GM21528 (cell line): ENCODE data around the gene MUC2.

Experiments used
- ATAC-seq: cut with Tn5 transposase; IDR thresholded peaks from one replicate; pipeline ENCODE4 v1.9.1; 2021; ENCODE audit warnings: mild to moderate bottlenecking, moderate library complexity; ENCODE audit not compliant: unreplicated experiment, low FRiP score

Gene MUC2

GRCh38 chr11:1036303-1036923, 38.3 kb upstream of the MUC2 start, which contains the start of gene MUC6:
Gene MUC6, minus strand, starts transcription at chr11:1036718. Its CDS starts 63 bp downstream, at chr11:1036655.
- no peak for ATAC-seq

GRCh38 chr11:1036931-1037330, 37.7 kb upstream of the MUC2 start:
- no peak for ATAC-seq

- ATAC-seq: no peak
These were observed 37.1 kb upstream of the MUC2 start for GRCh38 chr11:1037506-1038055.

- ATAC-seq: no peak
These were observed 36.3 kb upstream of the MUC2 start for GRCh38 chr11:1038361-1038760.

DNA sequence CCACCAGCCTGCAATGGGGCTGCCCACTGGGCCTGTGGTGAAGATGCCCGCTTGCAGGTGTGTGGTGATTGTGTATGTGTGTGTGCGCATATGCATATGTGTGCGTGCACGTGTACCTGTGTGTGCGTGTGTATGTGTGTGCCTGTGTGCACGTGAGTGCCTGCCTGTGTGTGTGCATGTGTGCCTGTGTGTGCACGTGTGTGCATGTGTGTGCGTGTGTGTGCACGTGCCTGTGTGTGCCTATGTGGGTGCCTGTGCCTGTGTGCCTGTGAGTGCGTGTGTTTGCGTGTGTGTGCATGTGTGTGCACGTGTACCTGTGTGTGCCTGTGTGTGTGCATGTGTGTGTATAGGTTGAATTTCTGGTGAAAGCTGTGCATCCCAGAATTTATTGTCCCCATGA, 35.8 kb upstream of the MUC2 start:
- ATAC-seq: no peak

- ATAC-seq: no peak
These were observed 34.9 kb upstream of the MUC2 start for GRCh38 chr11:1039481-1040427.

DNA sequence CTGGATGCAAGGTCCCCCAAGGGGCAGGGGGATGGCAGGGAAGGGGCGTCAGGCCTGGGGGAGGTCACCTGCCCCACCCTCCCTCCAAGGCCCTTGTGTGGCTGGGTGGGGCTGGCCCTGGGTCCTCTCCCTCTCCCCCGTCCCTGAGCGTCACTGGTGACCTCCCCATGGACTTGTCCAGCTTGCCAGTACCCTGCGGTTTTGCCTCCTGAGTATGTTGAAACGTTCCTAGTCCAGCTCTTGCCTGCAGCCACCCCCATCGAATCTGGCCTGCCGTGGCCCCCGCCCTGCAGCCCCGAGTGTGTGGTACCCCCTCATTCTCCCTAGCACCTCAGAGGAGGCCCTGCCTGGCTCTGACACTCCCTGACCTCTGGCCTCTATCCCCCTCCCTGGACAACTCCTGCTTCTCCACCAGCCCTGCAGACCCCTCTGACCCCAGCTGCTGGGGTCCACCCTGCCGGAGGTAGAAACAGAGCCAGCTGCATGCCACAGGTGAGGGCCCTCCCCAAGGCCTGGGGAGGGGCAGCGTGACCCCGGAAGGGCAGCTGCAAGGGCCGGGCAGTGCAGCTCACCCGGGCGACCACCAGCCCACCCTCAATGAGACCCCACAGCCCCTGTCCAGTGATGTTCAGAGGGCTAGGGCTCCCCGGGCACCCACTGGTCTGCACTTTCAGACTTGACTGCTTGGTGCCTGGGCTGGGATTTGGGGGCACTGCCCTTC, 34.1 kb upstream of the MUC2 start:
- ATAC-seq: no peak

DNA sequence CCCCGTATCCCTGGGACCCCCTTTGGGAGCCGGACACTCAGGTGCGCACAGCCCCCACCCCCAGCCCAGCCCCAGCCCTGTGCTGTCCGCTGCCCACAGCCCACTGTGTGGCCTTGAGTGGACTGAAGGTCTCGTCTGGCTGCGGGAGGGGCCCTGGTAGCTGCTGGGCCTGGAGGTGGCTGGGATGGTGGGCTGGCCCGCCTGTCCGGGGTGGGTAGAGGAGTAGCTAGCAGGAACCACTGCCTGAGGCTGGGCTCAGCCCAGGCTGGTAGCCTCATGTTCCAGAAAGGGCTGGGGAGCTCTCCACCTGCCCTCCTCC, 33.6 kb upstream of the MUC2 start:
- no peak for ATAC-seq

DNA sequence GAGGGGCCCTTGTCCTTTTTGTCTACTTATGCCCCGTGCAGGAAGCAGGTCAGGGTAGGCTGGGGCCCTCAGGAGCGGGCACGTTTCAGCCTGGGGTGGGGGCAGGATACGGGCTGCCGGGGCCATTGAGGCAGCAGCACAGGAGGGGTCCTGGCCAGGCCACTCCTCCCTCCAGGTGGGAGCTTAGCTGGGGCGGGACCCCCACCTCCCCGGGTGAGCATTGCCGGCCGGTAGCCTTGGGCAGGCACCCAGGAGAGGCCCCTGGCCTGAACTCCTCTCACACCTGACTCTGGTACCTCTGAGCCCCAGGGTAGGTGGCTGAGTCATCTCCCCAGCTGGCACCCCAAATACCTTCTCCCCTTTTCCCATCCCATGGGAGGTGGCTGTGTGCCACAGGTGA, 33.2 kb upstream of the MUC2 start:
- no peak for ATAC-seq

DNA sequence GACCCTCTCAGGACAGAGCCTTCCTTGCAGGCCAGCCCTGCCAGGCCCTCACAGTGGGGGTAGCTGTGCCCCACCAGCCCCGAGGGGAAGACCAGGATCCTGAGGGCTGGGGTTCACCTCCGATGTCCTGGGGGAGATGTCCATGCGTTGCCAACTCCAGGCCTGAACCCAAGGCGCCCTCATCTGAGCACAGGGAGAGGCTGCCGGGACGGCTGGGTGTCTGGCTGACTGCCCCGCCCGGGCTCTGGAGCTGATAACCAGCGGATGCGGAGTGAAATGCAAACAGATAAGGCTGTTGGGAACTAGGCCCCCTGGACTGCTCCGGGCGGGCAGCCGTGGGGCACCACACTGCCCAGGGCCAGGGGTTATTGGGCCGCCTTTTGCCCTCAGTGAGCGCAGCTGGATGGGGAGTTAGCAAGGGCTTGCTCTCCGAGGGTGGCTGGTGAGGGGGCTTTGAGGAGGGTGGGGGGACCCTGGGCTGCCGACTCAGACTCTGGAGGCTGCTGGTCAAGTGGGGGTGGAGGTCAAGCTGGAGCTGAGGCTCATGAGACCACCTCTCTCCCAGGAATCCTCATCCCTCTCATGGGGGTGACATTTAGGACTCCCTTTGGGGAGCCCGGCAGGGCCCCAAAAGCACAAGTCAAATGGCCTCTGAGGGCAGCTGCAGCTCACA, 32.6 kb upstream of the MUC2 start:
- no peak for ATAC-seq

GRCh38 chr11:1042626-1043562, 31.8 kb upstream of the MUC2 start:
- ATAC-seq: no peak

GRCh38 chr11:1043563-1044096, 31.0 kb upstream of the MUC2 start:
- ATAC-seq: no peak

DNA sequence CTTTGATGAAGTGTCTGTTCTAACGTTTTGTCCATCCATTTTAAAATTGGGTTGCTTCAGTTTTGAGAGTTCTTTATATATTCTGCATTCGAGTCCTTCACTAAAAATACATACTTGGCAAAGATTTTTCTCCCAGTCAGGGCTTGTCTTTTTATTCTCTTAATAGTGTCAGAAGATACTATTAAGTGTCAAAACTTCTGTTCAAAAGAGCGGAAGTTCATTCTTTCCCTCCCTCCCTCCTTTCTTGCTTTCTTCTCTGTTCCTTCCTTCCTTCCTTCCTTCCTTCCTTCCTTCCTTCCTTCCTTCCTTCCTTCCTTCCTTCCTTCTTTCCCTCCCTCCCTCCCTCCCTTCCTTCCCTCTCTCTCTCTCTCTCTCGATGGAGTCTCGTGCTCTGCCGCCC, 30.5 kb upstream of the MUC2 start:
- ATAC-seq: no peak

- ATAC-seq: no peak
These were observed 27.0 kb upstream of the MUC2 start for GRCh38 chr11:1047595-1048156.

DNA sequence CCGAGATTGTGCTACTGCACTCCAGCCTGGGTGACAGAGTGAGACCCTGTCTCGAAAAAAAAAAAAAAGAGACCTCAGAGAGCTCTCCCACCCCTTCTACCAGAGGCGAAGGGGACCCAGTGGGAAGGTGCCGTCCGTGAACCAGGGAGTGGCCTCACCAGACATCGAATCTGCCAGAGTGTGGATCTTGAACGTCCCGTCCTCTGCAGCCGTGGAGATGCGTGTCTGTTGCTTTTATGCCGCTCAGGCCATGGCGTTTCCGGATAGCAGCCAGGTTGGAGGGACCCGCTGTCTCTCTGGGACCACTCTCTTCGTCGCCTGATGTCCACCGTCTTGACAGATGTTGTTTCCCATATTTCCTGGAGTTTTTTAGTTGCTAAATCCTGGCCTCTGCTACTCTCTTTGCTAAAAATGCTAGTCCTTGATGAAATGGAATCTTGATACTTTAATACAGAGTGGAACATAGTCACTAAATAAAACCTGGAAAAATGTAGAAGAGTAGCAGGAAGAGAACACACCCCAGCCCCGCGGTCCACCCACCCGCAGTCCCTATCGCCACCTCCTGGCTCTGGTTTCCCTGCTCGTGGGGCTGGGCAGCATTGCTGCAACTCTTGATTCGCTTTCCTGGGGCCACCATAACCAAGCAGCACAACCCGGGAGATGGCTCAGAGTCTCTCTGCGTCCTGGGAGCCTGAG, 26.2 kb upstream of the MUC2 start:
- no peak for ATAC-seq

GRCh38 chr11:1049071-1049405, 25.6 kb upstream of the MUC2 start:
- ATAC-seq: no peak

DNA sequence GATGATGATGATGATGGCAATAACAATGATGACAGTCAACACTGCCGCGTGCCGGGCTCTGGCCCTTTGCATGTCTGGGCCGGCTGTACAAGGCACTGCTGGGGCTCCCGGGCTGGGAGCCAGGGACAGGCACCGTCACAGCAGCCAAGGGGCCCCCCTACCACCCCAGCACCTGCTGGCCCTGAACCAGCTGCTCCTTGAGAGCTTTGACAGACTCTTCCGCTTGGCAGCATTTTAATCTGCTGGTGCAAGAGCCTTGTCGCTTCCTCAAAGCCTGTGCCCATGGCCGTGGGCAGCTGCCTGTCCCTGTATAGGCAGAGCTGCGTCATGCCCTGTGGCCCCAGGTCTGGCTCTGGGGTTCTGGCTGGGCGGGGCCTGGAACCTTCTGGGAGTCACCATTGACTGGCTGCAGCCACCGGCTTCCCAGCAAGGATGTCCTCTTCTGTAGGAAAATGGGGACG, 25.2 kb upstream of the MUC2 start:
- no peak for ATAC-seq

GRCh38 chr11:1049911-1050580, 24.6 kb upstream of the MUC2 start:
- ATAC-seq: no peak
